D341Med (cell line): ENCODE measurements around the gene UGT1A9.
"Not testable (repeated sequence)": the region's sequence is repeated elsewhere in the genome, so short reads cannot be mapped to it uniquely, and the experiment has no call there.

ENCODE experiments used
- DNase-seq: peaks from one replicate; pipeline ENCODE4 v3.0.0; 2012; ENCODE audit warnings: low spot score

UGT1A9 gene

DNA sequence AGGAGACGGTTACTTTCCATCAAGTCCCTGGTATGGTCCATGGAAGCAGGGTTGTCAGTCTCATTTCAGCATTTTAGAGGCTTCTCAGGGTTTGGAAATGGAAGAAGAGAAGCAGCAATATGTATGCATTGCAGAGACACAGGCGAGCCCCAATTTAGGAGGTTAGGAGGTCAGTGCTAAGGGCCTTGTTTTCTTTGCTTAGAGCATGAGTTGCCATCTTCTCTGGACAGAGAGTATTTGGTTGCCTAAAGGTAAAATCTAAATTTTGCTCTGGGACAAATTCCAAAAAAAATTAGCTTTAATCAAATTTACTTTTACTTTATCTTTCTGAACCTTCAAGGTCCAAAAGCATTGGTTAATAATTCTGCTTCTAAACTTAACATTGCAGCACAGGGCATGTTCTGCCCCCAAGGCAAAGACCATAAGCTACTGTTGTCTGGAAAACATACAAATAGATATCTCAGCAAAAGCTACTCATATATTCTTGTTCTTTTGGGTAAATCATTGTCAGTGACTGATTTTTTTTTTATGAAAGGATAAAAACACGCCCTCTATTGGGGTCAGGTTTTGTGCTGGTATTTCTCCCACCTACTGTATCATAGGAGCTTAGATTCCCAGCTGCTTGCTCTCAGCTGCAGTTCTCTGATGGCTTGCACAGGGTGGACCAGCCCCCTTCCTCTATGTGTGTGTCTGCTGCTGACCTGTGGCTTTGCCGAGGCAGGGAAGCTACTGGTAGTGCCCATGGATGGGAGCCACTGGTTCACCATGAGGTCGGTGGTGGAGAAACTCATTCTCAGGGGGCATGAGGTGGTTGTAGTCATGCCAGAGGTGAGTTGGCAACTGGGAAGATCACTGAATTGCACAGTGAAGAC is at the start of gene UGT1A9:
Gene UGT1A9, plus strand, starts transcription at position 609 of the 872 bp plus-strand sequence. Its CDS starts 37 bp downstream, at position 646.
- no peak for DNase-seq

DNA sequence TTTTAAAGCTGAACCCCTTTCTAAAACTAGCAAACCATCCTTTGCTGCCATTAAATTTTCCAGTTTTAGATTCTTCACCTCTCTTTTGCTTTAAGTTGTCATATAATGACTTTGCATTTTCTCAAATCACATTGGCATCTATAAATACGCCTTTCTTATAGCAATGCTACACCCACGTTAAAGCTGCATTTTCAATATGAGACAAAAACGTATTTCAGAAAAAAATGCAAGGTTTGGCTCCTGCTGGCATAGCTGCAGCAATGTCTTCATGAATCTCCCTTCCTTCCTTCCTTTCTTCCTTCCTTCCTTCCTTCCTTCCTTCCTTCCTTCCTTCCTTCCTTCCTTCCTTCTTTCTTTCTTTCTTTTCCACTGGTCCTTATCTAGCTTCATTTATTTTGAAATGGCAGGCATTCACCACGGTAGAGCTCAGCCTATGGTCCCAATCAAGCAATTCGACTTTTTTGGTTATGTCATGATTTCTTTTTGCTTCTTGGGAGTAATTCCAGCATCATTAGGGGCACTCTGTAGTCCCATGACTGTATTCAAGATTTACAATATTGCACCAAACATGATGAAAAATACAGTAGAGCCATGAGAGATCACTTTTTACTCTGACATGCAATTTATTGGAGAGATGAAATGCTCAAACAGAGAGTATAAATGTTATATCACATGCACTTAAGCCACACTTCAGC is 44.2 kb upstream of the UGT1A9 start:
- DNase-seq = no peak

DNA sequence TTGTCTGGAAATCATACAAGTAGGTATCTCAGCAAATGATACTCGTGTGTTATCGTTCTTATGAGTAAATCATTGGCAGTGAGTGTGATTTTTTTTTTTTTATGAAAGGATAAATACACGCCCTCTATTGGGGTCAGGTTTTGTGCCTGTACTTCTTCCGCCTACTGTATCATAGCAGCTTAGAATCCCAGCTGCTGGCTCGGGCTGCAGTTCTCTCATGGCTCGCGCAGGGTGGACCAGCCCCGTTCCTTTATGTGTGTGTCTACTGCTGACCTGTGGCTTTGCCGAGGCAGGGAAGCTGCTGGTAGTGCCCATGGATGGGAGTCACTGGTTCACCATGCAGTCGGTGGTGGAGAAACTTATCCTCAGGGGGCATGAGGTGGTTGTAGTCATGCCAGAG is 35.4 kb upstream of the UGT1A9 start, which contains the start of gene UGT1A10:
Gene UGT1A10, plus strand, starts transcription at position 143 of the 400 bp plus-strand sequence. Its CDS starts 75 bp downstream, at position 218.
- not testable (repeated sequence) for DNase-seq

DNA sequence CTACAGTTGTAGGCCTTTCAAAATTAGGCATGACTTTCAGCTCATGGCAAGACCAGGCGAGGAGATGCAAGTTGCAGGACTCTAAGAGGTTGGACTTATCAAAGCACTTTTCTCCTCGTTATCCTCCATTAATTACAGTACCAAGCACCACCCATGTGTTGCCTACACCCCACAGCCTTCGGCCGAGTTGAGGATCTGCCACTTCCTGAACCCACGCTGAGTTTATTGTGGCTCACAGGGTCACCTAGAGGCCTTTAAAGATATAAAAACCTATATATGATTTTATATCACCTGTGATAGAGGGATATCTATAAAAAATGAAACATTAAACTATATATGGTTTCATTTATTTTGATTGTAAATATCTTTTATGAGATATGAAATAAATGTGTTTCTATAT is 32.9 kb upstream of the UGT1A9 start:
- DNase-seq = no peak

DNA sequence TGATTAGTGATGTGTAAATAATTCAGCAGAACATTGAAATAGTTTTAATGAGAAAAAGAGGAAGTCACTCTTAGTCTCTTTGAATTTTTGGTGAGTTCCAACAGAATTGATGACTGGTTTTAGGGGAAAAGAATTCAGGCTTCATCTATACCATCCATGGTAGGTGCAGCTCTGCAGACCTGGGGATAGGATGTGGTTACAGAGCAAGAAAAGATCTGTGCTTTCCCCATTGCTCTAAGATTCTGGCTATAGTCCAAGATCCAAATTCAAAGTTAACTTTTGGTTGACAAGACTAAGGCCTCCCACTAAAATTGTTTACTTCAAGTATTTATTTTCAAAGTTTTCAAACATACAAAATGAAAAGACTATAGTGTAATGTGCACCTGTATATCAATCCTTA is 31.8 kb upstream of the UGT1A9 start:
- DNase-seq = no peak

DNA sequence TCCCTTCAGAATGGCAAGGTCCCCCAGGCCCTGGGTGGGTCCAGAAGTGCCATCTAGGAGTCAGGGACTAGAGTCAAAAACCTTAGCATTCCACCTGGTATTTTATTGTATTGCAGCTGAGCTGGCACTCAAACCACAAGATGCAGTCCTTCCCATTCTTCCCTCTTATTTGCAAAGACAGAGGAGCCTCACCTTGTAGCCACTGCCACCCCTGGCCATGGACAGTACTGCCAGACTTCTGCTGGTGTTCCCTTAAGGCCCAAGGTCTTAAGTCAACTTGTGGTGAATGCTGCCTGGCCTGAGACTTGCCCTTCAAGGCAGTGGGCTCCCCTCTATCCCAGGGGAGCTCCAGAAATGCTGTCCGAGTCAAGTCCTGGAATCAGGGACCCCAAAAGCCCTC is 28.6 kb upstream of the UGT1A9 start:
- no peak for DNase-seq

DNA sequence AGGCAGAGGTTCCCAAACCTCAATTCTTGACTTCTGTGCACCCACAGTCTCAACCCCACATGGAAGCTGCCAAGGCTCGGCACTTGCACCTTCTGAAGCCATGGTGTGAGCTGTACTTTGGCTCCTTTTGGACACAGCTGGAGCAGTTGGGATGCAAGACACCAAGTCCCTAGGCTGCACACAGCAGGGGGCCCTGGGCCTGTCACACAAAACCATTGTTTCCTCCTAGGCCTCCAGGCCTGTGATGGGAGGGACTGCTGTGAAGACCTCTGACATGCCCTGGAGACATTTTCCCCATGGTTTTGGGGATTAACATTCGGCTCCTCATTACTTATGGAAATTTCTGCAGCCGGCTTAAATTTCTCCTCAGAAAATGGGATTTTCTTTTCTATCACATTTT is 25.7 kb upstream of the UGT1A9 start:
- DNase-seq = not testable (repeated sequence)

DNA sequence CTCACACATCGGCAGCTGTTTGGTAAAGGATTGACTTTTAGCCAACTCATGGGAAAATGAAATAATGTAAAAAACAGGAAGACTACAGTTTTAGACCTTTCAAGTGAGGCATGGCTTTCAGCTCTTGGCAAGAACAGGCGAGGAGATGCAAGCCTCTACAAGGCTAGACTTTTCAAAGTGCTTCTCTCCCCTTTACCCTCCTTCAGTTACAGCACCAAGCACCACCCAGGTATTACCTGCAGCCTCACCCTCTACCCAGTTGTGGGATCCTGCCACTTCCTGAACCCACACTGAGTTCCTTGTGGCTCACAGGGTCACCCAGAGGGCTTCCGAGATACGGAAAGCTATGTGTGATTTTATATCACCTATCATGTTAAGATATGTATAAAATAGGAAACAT is 20.7 kb upstream of the UGT1A9 start:
- DNase-seq = no peak

DNA sequence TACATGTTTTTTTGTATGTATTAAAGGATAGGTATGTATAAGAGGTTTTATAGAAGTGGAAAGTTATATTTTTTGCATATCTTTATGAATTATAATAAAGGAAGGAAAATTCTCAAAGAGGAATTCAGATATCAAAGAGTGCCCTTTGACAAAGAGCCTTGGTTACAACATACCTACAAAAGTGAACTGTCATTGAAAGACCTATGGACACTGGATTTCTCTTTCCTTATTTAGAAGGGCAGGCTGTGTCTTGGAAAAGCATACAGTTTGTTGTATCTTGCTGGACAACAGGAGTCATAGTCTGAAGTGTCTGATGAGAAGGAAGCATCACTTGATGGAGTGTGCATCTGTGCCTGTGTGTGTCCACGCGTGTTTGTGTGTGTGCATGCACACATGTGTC is 20.3 kb upstream of the UGT1A9 start:
- DNase-seq = no peak

DNA sequence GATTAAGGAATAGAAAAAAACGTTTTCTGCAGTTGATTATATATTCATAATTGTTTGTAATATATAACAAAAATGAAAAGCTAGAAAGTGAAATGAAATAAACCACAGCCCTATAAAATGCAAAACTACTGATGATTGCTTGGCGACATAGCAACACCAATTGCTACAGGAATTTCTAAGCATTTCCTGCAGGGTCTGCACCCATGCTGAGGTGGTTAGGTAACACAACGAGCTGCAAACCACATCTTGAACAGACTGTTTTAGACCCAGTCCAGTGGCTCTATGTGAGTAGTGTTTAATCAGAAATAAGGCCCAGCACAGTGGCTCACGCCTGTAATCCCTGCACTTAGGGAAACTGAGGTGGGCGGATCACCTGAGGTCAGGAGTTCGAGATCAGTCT is 17.2 kb upstream of the UGT1A9 start:
- DNase-seq = no peak

DNA sequence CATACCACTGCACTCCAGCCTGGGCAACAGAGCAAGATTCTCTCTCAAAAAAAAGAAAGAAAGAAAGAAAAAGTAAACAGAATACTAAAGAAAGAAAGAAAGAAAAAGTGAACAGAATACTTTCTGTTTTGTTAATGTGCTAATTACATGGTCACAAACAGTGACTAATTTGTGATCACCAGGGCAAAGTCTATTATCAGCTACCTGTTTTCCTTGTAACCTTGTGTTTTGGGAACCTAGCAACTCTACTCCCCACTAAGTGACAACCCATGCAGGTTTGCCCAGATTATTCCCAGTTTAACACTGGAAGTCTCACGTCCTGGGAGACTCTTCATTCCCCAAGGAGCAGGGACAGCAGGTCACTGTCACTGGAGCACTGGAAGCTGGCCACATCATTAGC is 16.7 kb upstream of the UGT1A9 start:
- DNase-seq = no peak

DNA sequence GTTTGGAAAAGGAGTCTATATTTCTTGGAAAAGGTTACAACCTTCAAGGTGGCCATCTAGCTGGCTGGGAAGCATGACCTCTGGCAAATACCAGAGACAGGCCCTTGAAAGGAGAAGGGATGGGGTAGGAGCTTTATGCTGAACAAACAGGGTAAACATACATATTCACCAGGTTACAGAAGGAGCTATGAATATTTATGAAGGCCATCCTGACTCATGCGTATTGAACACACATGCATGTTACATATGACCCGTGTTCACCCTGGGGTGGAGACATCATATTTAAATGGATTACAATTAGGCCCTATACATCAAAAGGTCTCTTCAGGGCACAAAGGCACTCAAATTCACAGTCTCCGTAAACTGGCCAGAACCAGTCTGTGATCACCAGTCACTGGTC is 15.8 kb upstream of the UGT1A9 start:
- not testable (repeated sequence) for DNase-seq

DNA sequence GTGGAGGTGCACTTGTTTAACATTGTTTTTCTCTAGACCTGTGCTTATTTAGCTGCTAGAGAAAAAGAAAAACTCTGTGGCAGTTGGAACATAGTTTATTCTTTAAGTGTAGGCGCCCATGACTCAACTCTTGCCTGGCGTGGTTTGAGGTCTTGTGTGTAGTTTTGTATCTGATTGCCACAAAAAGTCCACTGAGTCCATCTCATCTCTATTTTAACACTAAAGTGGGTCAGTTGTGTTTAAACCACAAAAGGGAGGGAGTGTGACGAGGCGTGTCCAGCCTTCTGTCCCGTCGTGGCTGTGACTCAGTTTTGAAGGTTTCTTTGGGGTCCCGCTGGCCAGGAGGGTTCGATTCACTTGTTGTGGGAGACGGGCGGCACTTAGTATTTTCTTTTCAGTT is 15.3 kb upstream of the UGT1A9 start:
- no peak for DNase-seq

DNA sequence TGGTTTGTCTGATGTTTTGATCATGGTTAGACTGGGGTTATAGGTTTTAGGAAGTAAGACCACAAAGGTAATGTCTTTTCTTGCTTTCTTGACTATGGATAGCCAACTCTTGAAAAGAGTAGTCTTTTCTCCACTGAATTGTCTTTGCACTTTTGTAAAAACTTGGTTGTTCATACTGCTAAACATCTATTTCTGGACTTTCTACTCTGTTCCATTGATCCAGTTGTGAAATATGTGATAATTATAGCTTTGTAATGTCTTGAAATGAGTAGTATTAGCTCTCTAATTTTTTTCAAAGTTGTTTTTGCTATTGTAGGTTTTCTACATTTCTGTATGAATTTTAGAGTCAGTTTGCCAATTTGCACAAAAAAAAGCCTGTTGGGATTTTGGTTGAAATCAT is 13.1 kb upstream of the UGT1A9 start:
- DNase-seq = no peak

DNA sequence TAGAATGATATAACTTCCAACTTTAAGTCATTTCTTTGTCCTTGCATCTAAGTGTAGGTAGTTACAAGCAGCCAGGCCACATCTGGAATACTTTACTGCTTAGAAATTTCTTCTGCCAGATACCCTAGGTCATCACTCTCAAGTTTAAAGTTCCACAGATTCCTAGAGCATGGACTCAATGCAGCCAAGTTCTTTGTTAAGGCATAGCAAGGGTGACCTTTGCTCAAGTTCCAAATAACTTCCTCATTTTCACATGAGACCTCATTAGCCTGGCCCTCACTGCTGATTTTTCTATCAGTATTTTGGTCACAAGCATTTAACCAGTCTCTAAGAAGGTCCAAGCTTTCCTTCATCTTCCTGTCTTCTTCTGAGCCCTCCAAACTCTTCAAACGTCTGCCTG is 7.8 kb upstream of the UGT1A9 start:
- DNase-seq = no peak

DNA sequence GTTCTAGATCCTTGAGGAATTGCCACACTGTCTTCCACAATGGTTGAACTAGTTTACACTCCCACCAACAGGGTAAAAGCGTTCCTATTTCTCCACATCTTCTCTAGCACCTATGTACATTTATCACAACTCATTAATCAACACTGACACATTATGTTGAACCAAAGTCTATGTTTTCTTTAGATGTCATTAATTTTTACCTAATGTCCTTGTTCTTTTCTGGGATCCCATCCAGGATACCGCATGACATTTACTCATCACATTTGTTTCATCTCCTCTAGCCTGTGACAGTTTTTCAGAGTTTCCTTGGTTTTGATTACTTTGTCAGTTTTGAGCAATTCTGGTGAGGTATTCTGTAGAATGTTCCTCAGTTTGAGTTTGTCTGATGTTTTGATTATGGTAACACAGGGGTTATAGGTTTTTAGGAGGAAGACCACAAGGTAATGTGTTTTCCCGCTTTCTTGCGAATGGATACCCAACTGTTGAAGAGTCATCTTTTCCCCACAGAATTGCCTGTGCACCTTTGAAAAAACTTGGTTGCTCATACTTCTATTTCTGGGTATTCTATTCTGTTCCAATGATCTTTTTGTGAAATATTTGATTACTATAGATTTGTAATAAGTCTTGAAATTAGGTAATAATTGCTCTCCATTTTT is 3.0 kb upstream of the UGT1A9 start:
- no peak for DNase-seq

DNA sequence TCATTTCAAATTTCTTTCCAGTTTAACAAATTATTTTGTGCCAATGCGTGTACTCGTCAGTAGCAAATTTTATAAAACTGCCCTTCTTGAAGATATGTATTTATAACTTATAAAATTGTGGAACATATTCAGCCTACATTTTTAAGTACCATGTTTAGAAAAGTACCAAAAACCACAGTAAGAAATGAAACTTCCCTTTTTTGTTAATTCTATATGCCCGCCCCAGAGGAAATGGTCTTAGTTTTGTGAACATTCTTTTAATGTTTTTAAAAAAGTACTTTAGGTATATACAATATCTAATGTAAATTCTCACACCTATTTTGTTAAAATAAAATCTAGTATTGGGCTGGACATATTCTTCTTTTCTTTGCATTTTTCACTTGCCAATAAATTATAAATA is 1.2 kb downstream of the UGT1A9 start:
- DNase-seq = no peak

DNA sequence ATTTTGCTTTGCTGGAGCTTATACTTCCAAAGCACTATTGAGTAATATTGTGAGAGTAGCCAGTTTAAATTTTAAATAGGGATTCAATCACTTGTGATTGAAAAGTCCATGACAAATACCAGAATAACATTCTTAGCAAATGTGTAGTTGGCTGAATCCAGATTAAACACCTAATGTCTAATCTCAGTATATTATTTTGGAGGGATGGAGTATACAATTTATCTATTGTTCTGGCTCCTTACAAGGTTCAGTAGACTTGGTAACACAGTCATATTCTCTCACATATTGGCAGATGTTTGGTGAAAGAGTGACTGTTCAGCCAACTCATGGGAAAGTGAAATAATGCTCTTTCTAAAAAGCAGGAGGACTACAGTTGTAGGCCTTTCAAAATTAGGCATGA is 2.2 kb downstream of the UGT1A9 start:
- no peak for DNase-seq

DNA sequence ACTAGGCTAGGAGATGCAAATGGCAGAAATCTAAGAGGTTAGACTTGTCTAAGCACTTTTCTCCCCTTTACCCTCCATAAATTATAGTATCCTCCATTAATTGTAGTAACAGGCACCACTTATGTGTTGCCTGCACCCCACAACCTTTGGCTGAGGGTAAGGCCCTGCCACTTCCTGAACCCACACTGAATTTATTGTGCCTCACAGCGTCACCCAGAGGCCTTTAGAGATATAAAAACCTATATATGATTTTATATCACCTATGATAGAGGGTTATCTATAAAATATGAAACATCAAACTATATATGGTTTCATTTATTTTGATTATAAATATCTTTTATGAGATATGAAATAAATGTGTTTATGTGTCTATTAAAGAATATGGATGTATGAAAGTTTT is 2.6 kb downstream of the UGT1A9 start:
- no peak for DNase-seq

DNA sequence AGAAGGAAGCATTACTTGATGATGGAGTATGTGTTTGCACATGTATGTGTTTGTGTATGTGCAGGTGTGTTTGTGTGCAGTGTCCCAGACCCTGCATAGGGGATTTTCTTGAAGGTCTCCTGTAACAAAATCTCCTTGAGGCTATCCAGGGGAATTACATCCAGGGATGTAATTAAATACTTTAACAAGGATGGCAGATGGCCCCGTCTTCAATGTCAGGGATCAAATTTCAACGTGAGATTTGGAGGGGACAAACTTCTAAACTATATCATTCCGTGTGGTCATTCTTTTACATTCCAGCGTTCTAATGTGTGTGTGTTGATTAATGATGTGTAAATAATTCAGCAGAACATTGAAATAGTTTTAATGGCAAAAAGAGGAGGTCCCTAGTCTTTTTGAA is 3.3 kb downstream of the UGT1A9 start:
- DNase-seq = peak; percentile 52

DNA sequence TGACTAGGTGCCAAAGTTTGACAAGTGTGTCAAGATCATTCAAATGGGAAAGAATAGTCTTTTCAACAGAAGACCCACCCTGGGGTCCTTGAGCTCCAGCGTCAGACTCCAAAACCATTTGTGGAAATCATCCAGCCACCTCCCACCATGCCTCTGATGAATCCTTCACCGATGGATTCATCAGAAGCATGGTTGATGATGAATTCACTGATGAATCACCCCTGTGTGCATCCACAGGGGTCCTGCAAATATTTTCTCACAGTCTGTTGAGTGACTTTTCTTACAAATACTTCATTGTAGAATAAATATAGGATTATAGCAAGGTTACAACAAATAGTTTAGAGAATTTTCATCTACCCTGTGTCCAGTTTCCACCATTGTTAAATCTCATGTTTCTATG is 4.3 kb downstream of the UGT1A9 start:
- DNase-seq = no peak

DNA sequence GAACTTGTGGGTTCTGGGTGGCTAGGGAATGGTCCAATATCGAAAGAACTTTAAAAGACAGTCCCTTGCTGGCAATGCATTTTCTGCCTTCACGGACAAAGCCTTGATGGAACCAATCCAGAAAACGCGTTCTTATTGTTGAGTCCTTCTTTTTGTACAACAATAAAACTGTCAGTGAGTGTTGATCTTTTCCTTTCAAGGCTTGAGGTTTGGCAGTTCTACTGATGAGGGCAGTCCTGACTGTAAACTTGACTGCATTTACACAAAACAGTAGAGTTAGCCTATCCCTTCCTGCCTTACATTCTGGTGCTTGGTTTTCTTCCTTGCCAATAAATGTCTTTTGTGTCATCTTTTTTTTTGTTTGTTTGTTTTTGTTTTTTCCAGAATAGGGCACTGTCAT is 7.5 kb downstream of the UGT1A9 start:
- DNase-seq = no peak
